ENCODE measurements around the gene ARID3B.
A peak's percentile ranks its signal among the peaks of the same experiment; 100 is the strongest.
"Not testable (repeated sequence)": the region's sequence is repeated elsewhere in the genome, so short reads cannot be mapped to it uniquely, and the experiment has no call there.

The ARID3B gene

GRCh38 chr15:74621546-74621920, 80.5 kb downstream of the ARID3B start:
- no peak for DNase-seq (ENCODE audit: low spot score)

DNA sequence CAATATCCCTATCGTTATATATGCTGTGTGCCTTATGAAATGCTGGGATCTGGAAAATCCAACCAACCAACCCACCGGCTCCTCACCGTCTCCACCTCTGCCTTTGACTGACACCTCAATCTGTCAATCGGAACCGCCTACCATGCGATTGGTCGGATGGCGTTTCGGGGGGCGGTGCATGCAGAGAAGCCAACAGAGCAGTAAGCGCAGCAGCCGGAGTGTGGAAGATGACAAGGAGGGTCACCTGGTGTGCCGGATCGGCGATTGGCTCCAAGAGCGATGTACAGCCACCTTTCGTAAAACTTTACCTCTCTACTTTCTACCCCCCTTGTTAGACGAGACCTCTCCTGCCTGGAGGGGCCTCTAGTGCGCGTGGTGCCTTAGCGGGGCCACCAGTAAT, 80.9 kb downstream of the ARID3B start:
- DNase-seq (ENCODE audit: low spot score) = no peak

DNA sequence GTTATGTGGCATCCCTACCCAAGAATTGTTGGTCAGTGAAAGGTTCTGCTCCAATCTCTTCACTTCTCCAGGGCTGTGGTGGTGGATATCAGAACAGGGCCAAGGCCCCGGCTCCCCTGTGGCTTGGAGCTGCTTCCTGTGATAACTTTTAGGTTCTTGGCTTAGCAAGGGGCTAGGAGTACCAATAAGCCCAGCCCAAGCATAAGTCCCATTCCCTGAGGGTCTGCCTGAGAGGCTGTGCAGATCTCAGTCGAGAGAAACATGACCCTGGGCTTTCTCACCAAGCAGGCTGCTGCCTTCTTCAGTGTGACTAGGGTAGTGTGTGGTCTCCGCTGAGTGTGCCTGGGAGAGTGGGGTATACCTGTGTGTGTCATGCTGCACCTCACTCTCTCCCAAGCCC, 81.7 kb downstream of the ARID3B start:
- DNase-seq (ENCODE audit: low spot score) = no peak

DNA sequence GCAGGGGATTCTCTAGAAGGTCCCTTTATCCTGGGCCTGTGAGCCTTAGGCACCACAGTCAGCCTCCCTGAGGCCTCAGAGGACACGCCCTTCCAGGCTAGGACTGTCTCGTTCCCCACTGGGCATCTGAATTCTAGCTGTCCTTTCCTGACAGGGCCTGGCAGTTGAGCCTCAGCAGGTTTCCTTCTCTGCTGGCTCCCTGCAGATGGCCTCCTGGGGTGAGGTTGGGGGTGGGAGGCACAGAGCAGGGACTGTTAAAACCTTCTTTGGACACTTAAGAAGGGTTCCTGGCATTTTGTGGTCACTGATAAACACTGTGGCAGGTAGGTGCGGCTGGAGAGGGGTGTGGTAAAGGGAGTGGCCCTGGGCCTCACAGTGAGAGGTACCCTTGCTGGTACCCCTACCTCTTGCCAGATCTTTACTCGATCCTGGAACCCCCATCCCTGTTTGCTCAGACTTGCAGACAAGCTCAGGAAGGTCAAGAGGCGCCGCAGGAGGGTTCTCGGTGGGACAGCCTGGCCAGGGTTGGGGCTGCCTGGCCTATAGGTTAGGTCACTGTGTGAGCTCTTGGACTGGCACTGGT, 83.1 kb downstream of the ARID3B start:
- no peak for DNase-seq (ENCODE audit: low spot score)

- DNase-seq (ENCODE audit: low spot score) = no peak
Observed at GRCh38 chr15:74625693-74626092, 84.7 kb downstream of the ARID3B start.

- no peak for DNase-seq (ENCODE audit: low spot score)
Observed at GRCh38 chr15:74626336-74626735, 85.3 kb downstream of the ARID3B start.

GRCh38 chr15:74626752-74627692, 86.0 kb downstream of the ARID3B start:
- DNase-seq (ENCODE audit: low spot score) = peak; percentile 46

DNA sequence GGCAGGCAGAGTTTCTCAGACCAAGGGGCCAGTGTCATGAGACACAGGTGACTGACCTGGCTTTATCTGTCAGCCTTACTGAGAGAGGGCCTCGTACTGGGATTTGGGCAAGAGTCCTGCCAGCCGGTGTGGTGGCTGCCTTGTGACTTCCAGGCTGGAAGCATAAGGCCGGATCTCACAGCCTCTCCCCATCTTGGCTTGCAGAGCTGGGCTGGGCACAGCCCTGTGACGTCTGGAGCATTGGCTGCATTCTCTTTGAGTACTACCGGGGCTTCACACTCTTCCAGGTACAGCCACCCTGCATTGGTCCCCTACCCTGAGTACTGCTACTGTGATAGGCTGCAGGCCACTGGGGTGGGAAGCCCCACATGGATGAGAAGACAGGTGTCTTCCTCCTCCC, 86.7 kb downstream of the ARID3B start:
- DNase-seq (ENCODE audit: low spot score) = no peak

DNA sequence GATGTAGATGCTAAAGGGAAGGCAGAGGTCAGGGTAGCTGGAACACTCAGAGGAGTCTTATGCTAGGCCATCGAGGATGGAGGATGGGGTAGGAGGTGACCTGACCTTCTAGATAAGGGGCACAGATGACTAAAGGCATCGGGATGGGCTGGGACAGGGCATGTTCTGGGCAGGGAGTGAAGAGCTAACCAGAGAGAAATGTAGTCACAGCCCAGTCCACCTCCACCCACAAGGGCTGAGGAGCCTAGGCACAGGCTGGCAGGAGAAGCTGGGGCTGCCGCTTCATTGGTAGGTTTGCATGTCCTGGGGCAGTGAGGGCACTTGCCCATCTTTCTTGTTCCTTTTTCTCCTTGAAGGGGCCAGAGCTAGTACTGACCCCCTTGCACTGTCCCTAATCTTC, 87.2 kb downstream of the ARID3B start:
- no peak for DNase-seq (ENCODE audit: low spot score)

DNA sequence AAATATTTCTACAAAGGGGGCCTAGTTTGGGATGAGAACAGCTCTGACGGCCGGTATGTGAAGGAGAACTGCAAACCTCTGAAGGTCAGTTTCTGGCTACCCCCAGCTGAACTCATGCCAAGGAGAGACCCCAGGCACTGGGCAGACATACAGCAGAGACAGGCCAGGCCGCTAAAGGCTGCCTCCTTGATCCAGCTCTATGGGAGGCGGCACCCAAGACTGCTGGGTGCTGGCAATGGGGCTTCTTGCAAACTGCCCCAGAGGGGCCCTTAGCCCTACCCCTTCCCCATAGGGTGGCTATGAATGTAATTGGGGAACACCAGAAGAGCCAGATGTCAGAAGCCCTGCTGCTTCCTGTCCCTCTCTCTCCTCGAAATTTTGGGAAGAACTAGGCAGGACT, 87.9 kb downstream of the ARID3B start:
- DNase-seq (ENCODE audit: low spot score) = no peak

DNA sequence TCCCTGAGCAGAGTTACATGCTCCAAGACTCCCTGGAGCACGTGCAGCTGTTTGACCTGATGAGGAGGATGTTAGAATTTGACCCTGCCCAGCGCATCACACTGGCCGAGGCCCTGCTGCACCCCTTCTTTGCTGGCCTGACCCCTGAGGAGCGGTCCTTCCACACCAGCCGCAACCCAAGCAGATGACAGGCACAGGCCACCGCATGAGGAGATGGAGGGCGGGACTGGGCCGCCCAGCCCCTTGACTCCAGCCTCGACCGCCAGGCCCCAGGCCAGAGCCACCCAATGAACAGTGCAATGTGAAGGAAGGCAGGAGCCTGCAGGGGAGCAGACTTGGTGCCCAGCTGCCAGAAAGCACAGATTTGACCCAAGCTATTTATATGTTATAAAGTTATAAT, 88.7 kb downstream of the ARID3B start:
- DNase-seq (ENCODE audit: low spot score) = not testable (repeated sequence)

DNA sequence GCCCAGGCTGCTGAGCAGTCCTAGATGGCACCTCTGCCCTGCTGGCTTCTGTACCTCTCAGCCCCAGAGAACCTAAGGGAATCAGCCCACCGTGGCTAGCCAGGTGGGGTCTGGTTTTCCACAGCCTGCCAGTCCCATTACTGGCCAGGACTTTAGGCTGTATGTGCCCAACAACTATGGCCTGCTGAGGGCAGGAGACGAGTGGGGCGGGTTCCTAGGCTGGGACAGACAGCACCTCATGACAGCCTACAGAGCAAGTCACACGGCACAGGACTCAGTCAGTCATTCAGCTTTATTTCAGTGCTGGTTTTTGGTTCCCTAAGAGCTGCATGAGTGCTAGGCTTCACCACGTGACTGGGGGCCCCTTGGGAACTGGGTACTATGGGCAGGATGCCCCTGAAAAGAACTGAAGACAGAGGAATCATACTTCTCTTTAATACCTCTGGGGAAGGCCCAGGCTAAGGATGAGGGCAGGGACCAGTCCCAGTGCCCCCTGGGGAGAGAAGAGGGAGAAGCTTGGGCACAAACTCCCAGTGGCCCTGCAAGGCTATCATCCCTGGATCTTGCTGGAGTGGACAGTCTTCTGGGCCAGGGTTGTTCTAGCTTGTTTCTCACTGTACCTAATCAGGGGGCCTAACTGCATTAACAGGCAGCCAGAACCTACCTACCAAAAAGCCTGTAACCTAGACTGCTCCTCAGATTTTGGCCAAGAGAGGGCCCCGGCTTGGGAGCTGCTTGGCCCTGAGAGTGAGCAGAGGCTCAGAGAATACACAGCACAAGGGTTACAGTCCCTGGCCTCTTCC, 89.5 kb downstream of the ARID3B start:
- DNase-seq (ENCODE audit: low spot score) = peak; percentile 74

DNA sequence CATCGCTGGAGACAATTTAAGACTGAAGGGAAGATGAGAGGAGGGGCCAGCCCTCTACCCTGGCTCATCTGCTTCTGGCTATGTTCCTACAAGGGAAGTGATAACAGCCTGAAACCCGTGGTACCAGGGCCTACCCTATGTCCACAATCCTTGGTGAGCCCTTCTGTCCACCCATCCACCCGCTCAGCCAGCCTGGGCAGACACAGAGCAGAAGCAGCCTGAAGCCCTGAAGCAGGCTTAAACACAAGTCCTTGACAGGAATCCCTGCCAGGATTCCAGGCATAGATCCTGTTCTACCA, 90.0 kb downstream of the ARID3B start:
- no peak for DNase-seq (ENCODE audit: low spot score)

GRCh38 chr15:74631408-74631807, 90.4 kb downstream of the ARID3B start:
- no peak for DNase-seq (ENCODE audit: low spot score)

GRCh38 chr15:74631935-74632560, 91.0 kb downstream of the ARID3B start:
- DNase-seq (ENCODE audit: low spot score) = peak; percentile 80

DNA sequence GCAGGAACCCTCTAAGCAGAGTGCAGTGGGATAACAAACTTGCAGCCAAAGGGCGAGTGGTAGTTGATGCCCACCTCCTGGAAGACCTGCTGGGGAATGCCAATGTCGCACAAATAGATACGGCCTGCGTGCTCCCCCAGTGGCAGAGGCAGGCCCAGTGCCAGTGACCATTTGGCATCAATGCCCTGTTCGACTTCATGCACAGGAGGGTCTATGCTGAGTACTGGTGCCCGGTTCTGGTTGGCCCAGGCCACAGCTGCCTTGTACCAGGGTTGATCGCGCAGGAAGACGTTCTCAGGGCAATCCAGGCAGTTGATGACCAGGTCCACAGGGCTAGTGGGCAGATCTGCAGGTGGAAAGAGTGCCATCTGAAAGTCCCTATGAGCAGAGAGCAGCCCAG, 91.6 kb downstream of the ARID3B start:
- DNase-seq (ENCODE audit: low spot score) = no peak

GRCh38 chr15:74633781-74634180, 92.8 kb downstream of the ARID3B start:
- DNase-seq (ENCODE audit: low spot score) = no peak

DNA sequence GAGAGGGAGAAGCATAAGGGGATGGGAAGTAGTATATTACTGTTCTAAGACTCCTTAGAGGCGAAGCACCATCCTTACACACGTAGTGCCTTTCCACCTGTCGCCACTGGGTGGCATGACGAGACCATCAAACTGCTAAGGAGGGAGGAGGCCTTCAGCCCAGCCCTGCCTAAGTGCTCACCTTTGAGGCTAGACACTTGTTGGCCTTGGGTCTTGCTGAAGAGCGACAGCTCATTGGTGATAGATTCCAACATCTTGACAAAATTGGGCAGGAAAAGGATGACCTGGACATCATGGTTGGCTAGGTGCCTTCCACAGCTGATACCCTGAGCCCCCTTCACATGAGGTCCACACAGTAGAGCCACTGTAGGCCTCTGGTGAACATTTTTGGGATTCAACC, 94.2 kb downstream of the ARID3B start:
- peak; percentile 81 for DNase-seq (ENCODE audit: low spot score)

- no peak for DNase-seq (ENCODE audit: low spot score)
Observed at GRCh38 chr15:74636984-74637383, 96.0 kb downstream of the ARID3B start.

GRCh38 chr15:74641151-74641550, 100.1 kb downstream of the ARID3B start:
- DNase-seq (ENCODE audit: low spot score) = no peak

DNA sequence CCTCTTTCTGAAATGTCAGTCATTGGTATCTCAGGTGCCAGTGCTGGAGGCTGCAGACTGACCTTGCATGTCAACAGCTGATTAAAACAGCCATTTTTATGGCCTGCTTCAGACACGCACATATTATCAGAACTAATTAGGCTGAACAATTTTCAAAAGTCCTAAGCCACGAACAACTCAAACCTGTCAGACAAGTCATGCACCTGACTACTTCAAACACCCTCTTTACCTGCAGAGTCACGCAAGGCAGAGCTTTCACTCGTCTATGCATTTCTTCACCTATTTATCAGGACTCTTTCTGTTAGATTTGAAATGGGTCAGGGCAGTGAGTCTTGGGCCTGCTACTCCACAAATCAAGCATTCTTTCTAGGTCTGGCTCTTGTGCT, 101.3 kb downstream of the ARID3B start:
- DNase-seq (ENCODE audit: low spot score) = no peak

Data from germinal center (tissue), 1 donor.